NCI-H1417 (cell line): ENCODE measurements around the gene ANGPTL4.
A peak's percentile ranks its signal among the peaks of the same experiment; 100 is the strongest.
"Not testable (repeated sequence)": the region's sequence is repeated elsewhere in the genome, so short reads cannot be mapped to it uniquely, and the experiment has no call there.

Experiments used
- DNase-seq, 3 experiments: peaks; one replicate each; lab custom pipeline; 2025; lab: John Stamatoyannopoulos, UW

Gene ANGPTL4

GRCh38 chr19:8389891-8390616 lies 26.1 kb downstream of the ANGPTL4 start, which contains the start of gene RAB11B:
Gene RAB11B (plus strand): TSS chr19:8390360. CDS start chr19:8390417, 57 bp downstream.
- DNase-seq, result peak; percentile 96 to 100 (median 100)

GRCh38 chr19:8390617-8390981 lies 26.6 kb downstream of the ANGPTL4 start:
- DNase-seq, result peak; percentile 84 to 95 (median 89)

DNA sequence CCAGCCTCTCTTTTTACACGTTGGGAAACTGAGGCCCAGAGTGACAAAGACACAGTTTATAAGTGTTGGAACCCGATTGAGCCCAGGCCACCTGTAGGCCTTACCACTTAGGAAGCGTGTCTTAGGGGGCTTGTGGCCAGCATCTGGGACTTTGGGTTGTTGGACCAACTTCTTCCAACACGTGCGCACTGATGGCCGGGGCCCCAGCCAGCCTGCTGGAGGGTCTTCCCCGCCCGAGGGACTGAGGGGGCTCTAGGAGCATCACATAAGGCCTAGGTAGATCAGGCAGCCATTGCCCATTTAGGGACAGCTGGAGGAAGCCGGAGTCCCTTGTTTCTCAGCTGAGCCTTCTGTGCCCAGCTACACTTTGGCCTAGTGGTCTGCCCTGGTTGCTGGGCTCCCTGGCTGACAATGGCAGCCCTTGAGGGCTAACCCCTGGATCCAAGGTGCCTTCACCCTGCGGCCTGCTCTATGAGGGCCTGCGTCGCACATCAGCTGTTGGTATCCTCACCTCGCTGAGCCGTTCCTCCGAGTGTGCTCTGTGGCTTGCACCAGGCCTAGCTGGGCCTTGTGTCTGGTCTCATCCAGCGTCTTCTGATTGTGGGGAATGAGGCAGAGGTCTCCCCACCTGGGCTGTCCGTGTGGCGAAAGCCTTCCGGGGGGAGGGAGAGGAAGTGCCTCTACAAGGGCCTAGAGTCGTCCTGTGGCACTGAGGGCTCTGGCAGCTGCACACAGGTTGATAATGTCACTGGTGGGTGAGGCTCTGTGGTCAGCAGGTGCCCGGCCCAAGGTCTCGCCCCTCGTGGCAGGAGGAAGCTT lies 27.5 kb downstream of the ANGPTL4 start:
- DNase-seq, result no peak

DNA sequence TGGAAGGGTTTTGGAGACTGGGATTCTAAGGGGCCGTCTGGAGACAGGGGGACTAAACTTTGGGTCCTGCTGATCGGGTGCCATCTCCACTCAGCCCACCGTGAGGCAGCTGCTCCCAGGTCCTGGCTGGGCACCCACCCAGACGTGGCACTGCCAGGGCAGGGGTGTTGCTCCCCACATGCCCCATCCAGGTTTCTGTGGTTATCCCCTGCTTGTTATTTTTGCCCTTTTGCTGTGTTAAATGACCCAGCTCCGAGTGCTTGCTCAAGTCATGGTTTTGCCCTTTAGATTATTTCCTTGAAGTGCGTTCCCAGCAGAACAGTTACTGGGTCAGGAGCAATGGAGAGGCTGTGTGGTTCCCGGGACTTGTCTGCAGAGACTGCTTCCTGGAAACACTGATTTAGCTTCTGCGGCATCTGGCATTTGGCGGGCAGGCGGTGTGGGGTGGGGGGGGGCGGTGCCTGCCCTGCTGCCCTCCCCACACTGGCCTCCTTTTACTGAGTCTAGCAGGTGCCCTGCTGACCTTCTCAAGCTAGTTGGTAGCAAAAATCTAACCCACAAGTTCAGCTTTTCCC lies 28.1 kb downstream of the ANGPTL4 start:
- no peak for DNase-seq

- DNase-seq, result no peak
These were observed 29.4 kb downstream of the ANGPTL4 start for GRCh38 chr19:8393192-8393870.

DNA sequence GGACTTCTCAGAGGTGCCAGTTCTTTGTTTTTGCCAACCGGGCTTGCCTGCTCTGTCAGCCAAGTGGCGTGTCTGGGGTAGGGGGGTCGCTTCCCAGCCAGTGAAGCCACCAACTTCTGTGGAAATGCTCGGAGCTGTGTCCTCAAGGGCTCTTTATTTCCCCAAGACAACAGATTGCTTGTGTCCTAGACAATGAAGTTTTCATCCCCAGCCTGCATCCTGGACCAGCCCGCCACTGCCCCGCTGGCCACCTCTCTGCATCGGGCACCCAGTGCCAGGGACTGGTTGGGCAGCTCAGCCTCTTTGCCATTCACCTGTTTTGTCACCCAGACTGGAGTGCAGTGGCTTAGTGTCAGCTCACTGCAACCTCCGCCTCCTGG lies 29.9 kb downstream of the ANGPTL4 start:
- DNase-seq, result no peak

- no peak for DNase-seq
These were observed 31.7 kb downstream of the ANGPTL4 start for GRCh38 chr19:8395621-8396082.

GRCh38 chr19:8396185-8396562 lies 32.2 kb downstream of the ANGPTL4 start:
- DNase-seq, result no peak

DNA sequence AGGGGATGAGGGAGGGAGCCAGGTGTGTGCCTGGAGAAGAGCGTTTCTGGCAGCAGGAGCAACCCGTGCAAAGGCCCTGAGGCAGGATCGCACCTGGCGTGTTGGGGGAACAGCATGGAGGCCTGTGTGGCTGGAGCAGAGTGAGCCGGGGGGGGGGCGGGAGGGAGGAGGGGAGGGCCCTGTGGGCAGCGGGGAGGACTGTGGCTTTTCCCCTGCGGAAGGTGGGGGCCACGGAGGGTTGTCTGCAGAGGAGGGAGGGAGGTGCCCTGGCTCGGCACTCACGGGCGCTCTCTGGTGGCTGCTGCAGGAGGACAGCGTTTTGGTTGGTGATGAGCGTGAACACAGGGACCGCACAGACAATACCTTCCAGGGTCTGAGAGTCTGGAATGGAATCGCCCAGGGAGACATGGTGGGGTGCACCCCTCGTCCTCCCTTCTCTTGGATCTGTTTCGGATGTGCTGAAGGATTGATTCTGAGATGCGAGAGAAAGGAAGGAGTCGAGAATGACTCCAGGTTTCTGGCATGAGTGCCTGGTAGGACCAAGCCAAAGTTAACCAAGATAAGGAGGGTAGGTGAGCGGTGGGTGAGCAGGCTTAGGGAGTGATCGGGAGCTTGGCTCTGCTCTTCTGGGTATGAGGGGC lies 32.7 kb downstream of the ANGPTL4 start:
- DNase-seq, result no peak

GRCh38 chr19:8397271-8397670 lies 33.3 kb downstream of the ANGPTL4 start:
- no peak for DNase-seq

- DNase-seq, result no peak
These were observed 33.9 kb downstream of the ANGPTL4 start for GRCh38 chr19:8397746-8398310.

GRCh38 chr19:8398311-8398771 lies 34.4 kb downstream of the ANGPTL4 start:
- DNase-seq, result no peak

GRCh38 chr19:8399681-8400188 lies 35.8 kb downstream of the ANGPTL4 start:
- no peak for DNase-seq

DNA sequence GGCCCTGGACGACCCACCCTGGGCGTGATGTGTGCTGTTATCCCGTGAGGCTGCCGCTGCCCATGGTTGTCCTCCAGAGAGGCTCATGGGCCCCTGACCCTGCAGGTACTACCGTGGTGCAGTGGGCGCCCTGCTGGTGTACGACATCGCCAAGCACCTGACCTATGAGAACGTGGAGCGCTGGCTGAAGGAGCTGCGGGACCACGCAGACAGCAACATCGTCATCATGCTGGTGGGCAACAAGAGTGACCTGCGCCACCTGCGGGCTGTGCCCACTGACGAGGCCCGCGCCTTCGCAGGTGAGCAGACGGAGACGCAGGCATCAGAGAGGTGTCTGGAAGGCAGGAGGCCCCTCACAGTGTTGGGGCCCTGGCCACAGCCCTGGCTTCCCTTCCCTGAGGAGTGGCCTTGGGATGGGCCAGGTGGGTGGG lies 38.0 kb downstream of the ANGPTL4 start:
- no peak for DNase-seq

GRCh38 chr19:8403098-8403819 lies 39.3 kb downstream of the ANGPTL4 start:
- no peak for DNase-seq

DNA sequence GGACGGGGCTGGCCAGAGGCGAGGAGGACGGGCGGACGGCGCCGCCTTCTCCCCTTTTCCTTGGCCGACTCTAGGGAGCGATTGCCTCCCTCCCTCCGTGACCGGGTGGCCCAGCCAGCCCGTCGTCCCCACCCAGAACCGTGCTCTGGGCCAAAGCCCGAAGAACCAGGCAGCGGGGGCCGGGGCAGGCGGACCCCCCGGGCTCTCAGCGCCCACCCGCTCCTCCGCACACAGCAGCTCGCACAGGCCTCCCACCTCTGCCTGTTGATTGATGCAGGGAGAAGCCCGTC lies 39.8 kb downstream of the ANGPTL4 start:
- DNase-seq, result no peak

DNA sequence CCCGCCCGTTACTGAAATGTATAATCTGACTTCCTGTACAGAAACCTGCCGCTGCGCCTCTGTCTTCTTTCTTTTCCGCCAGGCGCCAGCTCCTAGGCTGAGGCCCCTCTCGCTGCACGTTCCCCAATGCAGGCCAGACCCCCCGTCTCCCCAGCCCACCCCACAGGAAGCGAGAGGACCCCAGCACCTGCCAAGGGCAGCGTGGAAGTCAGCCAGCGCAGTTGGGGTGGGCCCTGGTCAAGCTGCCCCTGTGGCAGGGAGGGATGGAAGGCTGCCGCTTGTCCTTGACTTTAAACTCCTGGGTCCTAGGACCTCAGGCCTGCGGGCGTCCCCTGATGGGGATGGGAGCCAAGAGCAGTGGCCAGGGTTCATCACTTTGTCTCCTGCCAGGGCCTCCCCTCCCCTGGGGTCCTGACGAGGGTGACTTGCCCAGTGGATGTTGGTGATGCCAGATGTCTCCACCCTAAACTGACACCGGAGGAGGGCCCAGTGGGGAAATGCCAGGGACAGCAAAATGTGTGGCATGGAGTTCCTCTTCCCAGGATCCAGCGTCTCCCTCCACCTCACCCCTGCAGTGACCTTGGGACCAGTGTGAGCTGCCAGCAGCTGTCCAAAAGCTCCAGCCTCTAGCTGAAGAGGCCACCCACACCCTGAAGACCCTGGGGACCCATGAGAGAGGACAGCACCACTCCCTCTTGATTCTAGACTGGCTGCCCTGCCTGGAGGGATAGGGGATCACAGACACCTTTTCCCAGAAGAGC lies 40.6 kb downstream of the ANGPTL4 start:
- DNase-seq, result no peak

GRCh38 chr19:8410718-8411117 lies 46.8 kb downstream of the ANGPTL4 start:
- not testable (repeated sequence) for DNase-seq

- DNase-seq, result peak; percentile 88 to 97 (median 96)
These were observed 49.1 kb downstream of the ANGPTL4 start, which contains the start of gene MARCHF2 for GRCh38 chr19:8412783-8413628. Gene MARCHF2 (plus strand): TSS chr19:8413305. CDS start chr19:8421841, 8,536 bp downstream.
